GM12892 (cell line): ENCODE data around the gene FSTL1.

Experiments used
- POLR2A ChIP-seq: IDR thresholded peaks from 2 replicates; pipeline ENCODE4 v1.6.1; 2011; ENCODE audit warnings: low read depth, low read length, control low read depth
- POLR2AphosphoS5 ChIP-seq: IDR thresholded peaks from 2 replicates; pipeline ENCODE4 v1.6.1; 2011; ENCODE audit warnings: low read depth, low read length, control low read depth
- TAF1 ChIP-seq: IDR thresholded peaks from 2 replicates; pipeline ENCODE4 v1.6.1; 2011; ENCODE audit warnings: low read depth, mild to moderate bottlenecking, control low read depth, low read length, borderline replicate concordance

- no peak for TF ChIP-seq POLR2A
- TF ChIP-seq TAF1, result no peak
- TF ChIP-seq POLR2AphosphoS5, result no peak
These were observed 41.3 kb upstream of the FSTL1 start for GRCh38 chr3:120492103-120492502.
